ENCODE results near the gene CTNNBIP1. TPM values are rescaled to one million over a fixed set of nuclear protein-coding genes. Genes with fewer than 3 reads are reported as not detected.

CTNNBIP1 gene
- total RNA-seq, 4 donors from 2014 or later, result 17.0 to 27.2 (median 23.4) TPM

DNA sequence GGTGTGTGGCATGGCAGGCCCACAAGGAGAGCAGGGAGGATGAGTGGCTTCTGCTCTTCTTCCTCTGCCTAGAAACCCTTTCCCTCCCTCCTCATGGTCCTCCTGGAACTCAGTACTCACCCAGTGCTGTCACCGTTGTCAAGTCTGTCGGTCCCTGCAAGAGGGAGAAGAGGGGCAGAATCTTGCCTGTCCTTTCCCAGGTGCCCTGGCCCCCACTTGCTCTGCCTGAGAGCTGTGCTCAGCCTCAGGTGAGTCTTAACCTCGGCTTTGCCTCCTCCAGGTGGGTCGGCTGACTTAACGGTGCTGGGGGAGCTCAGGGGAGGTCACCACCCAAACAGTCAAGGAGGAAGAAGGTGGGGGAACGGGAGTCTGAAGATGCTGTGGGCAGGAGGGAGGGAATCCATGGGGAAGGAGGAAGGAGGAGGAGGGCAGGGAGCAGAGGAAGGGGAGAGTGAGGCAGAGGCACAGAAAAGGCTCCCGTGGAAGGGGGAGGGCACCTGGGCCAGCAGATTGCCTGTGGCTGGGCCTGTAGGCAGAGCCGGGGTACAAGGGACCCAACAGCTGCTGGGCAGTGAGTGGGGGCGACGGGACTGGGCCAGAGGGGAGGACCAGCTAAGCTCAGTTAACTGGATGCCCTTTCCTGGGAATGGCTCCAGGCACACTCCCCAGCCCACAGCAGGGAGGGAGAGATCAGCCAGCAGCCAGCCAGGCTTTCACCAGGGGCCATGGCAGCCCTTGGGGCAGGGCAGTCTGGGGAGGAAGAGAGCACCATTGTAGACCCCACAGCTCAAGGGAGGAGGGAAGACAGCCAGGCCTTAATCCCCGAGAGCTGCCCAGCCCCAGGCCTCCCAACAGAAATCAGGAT lies 26.3 kb downstream of the CTNNBIP1 start:
- Histone ChIP-seq H3K27me3 (no peaks in the 10 kb centered on the region), H3K4me1 (peaks cover 0 to 27% (median 13%) of the 10 kb centered on the region in 4 donors), H3K4me3 (no peak overlapping the region), H3K9me3 (no peaks in the 10 kb centered on the region), H3K36me3 (peaks cover 0 to 19% (median 8%) of the 10 kb centered on the region in 4 donors), H3K27ac (replicated peaks in 1 of 4) (no peak overlapping the region)
- no peak for TF ChIP-seq POLR2AphosphoS5 (IDR thresholded peaks at IDR 0.05)
- no peak for TF ChIP-seq POLR2A (IDR thresholded peaks at IDR 0.05; ENCODE audit: low read depth)
- no peak for TF ChIP-seq EP300 (IDR thresholded peaks at IDR 0.05)
- DNase-seq (ENCODE audit: extremely low spot score), result no peak
- WGBS, result 77% methylated on average over 11 of the region's 11 CpGs
- intact Hi-C loops (cut with DNase I), result no loop called here

GRCh38 chr1:9882945-9883303 lies 27.1 kb downstream of the CTNNBIP1 start:
- 97% methylated on average over 12 of the region's 12 CpGs for WGBS
- Histone ChIP-seq H3K4me1 (peaks cover 0 to 23% (median 11%) of the 10 kb centered on the region in 4 donors), H3K9me3 (no peaks in the 10 kb centered on the region), H3K4me3 (no peak overlapping the region), H3K27ac (replicated peaks in 1 of 4) (no peak overlapping the region), H3K36me3 (peaks cover 0 to 19% (median 8%) of the 10 kb centered on the region in 4 donors), H3K27me3 (no peaks in the 10 kb centered on the region)
- TF ChIP-seq POLR2AphosphoS5 (IDR thresholded peaks at IDR 0.05) (no peak), CTCF (IDR thresholded peaks at IDR 0.05) (no peak), EP300 (IDR thresholded peaks at IDR 0.05) (no peak), POLR2A (IDR thresholded peaks at IDR 0.05; ENCODE audit: low read depth) (no peak)
- DNase-seq (ENCODE audit: extremely low spot score), result no peak
- intact Hi-C loops (cut with DNase I), result no loop called here

GRCh38 chr1:9882296-9882944 lies 27.6 kb downstream of the CTNNBIP1 start:
- H3K4me3 ChIP-seq, result no peak overlapping the region
- peaks cover 0 to 23% (median 11%) of the 10 kb centered on the region in 4 donors for H3K4me1 ChIP-seq
- H3K9me3 ChIP-seq, result no peaks in the 10 kb centered on the region
- TF ChIP-seq EP300 (IDR thresholded peaks at IDR 0.05), result no peak
- TF ChIP-seq POLR2AphosphoS5 (IDR thresholded peaks at IDR 0.05), result no peak
- no peak for TF ChIP-seq CTCF (IDR thresholded peaks at IDR 0.05)
- no peak for TF ChIP-seq POLR2A (IDR thresholded peaks at IDR 0.05; ENCODE audit: low read depth)
- WGBS, result 84% methylated on average over 12 of the region's 12 CpGs
- intact Hi-C loops (cut with DNase I), result no loop called here
- no peaks in the 10 kb centered on the region for H3K27me3 ChIP-seq
- DNase-seq (ENCODE audit: extremely low spot score), result no peak
- no peak overlapping the region for H3K27ac ChIP-seq (replicated peaks in 1 of 4)
- H3K36me3 ChIP-seq, result peaks cover 0 to 19% (median 8%) of the 10 kb centered on the region in 4 donors

DNA sequence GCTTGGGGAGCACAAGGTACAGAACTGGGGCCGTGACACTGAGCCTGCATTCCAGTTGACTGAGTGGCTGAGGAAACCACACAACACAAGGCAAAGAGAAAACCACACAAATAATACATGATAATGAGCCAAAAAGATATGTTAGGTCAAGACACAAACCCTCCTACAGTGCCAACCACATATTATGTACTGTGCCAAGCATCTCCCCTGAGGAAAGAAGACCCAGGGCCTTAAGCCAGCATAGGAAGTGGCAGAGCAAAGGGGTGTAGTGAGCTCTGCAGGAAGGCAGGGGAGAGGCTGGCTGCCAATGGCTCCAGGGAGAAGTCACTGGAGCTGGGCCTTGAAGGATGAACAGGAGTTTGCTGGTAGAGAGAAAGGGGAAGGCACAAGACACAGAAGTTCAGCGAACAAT lies 28.2 kb downstream of the CTNNBIP1 start:
- Histone ChIP-seq H3K36me3 (peaks cover 0 to 17% (median 8%) of the 10 kb centered on the region in 4 donors), H3K27ac (replicated peaks in 1 of 4) (no peak overlapping the region), H3K4me3 (no peak overlapping the region), H3K27me3 (no peaks in the 10 kb centered on the region), H3K4me1 (peaks cover 0 to 24% (median 12%) of the 10 kb centered on the region in 4 donors), H3K9me3 (no peaks in the 10 kb centered on the region)
- WGBS, result 82% methylated on average over 2 of the region's 2 CpGs
- no peak for DNase-seq (ENCODE audit: extremely low spot score)
- intact Hi-C loops (cut with DNase I), result no loop called here
- TF ChIP-seq POLR2AphosphoS5 (IDR thresholded peaks at IDR 0.05) (no peak), EP300 (IDR thresholded peaks at IDR 0.05) (no peak), POLR2A (IDR thresholded peaks at IDR 0.05; ENCODE audit: low read depth) (no peak), CTCF (IDR thresholded peaks at IDR 0.05) (no peak)

DNA sequence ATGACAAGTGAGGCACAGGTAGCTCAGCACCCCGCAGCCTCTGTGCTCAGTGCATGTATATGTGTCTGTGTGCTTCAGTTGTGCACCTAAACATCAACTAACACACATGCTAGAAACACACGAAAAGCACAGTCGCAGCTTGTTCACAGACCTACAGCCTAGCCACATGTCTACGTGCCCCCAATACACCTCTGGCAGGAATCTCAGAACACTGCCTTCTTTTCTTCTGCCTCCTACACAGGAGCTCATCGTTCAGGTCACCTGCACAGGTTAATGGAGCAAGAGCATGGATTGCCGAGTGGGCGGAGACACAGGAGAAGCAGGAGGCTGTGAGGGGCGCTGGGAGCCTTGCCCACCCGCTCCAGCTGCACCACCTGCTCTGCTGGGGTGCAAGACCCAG lies 31.7 kb downstream of the CTNNBIP1 start:
- 84% methylated on average over 9 of the region's 9 CpGs for WGBS
- Histone ChIP-seq H3K4me3 (no peak overlapping the region), H3K4me1 (peaks cover 20 to 35% (median 26%) of the 10 kb centered on the region in 4 donors), H3K36me3 (peaks cover 0 to 12% (median 5%) of the 10 kb centered on the region in 4 donors), H3K27ac (replicated peaks in 1 of 4) (no peak overlapping the region), H3K9me3 (no peaks in the 10 kb centered on the region), H3K27me3 (no peaks in the 10 kb centered on the region)
- no peak for DNase-seq (ENCODE audit: extremely low spot score)
- intact Hi-C loops (cut with DNase I), result loop anchor here (5.0 to 10.0 kb wide), 2 partner anchors 266 to 549 kb away; no protein-coding TSS in a partner anchor
- TF ChIP-seq POLR2A (IDR thresholded peaks at IDR 0.05; ENCODE audit: low read depth), result no peak
- no peak for TF ChIP-seq EP300 (IDR thresholded peaks at IDR 0.05)
- no peak for TF ChIP-seq POLR2AphosphoS5 (IDR thresholded peaks at IDR 0.05)
- no peak for TF ChIP-seq CTCF (IDR thresholded peaks at IDR 0.05)

Measured in esophagus muscularis mucosa (tissue), 4 donors.